HCEC 1CT (cell line): ENCODE measurements around the gene PLRG1.
"Not testable (repeated sequence)": the region's sequence is repeated elsewhere in the genome, so short reads cannot be mapped to it uniquely, and the experiment has no call there.

Experiments used
- DNase-seq: peaks from one replicate; pipeline ENCODE4 v3.0.0-alpha.2; 2017

Gene PLRG1

DNA sequence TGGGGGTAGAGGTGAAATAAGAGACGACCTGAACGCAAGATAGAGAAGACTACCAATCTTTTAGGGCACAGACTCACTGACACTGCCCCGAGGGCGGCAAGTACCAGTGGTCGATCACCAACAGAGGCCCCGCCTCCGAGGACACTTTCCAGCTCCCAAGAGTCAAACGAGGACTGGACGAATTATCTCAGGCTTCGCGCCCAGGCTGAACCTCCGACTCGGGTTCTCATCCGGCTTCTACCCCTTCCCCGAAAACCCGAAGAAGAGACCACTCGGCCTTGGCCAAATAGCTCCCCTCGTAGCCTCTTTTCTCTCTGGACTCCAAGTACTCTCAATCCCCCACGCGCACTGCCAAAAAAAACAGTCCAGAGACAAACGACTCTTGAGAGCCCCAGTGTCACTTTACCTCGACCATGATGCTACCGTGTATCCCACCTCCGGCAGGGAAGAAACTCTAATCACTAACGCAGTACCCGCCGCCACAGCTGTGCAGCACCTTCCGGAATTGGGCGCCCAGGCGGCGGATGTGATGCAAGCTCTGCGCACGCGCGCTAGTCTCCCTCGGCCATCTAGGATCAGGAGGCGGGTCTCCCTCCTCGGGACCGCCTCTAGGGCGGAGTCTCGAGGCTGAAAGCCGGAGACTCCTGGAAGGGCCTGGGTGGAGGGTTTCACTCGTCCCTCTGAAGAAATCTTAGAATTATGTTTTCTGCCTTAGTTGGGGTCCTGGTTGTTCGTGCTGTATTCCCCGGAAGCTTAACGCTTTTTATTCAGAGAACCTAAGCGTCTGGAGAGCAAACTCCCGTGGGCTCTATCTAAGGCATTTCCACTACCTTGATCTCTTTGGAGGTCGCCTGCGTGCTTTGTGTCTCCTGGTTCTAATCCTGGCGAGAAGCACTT lies at the start of gene PLRG1:
Gene PLRG1 (minus strand): TSS at position 507 of the 897 bp plus-strand sequence. CDS start 92 bp downstream, at position 415.
- DNase-seq = peak; percentile 78

DNA sequence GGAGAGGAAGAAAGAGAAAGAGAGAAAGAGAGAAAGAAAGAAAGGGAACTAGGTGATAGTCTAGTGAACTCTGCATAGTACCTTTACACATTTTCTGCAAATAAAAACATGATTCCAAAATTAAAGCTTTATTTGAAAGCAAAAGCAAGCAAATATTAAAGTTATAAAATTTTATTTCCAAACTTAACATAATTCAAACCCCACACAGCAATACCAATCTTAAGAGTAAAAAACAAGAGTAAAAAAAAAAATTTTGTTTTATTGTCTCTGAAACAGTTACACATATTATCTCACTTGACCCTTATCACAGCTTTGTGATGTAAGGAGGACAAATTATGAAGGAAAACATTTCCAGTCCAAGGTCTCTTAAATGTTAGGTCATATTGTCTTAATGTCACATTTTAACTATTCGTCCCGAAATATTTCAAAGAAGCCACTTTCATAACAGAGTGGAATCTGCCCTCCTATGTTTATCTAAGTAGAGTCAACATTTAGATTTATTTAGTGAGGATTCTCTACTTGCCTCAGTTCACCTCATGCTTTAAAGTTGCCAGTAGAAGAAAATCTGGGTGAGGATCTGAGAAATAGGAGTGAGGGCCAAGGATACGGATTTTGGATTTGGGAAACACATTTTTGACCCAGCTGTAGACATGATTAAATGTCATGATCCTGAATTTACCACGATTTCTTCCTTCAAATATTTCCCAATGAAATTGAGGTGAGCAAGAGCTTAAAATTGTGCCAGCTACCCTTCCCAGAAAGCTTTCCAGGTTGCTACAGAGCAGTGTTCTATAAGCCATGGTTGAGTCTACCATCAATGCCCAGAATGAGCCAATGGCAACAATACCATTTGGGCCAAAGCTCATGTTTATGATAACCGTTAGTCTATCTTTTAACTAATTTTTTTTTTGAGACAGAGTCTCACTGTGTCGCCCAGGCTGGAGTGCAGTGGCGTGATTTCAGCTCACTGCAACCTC lies 47.9 kb upstream of the PLRG1 start:
- DNase-seq = no peak

DNA sequence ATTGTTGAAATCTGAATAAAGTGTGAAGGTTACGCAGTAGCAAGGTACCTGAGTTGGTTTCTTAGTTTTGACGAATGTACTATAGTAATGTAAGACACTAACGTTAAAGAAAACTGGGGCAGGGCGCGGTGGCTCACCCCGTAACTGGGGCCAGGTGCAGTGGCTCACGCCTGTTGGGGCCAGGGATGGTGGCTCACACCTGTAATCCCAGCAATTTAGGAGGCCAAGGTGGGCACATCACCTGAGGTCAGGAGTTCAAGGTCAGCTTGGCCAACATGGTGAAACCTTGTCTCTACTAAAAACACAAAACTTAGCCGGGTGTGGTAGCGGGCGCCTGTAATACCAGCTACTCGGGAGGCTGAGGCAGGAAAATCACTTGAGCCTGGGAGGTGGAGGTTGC lies 47.1 kb upstream of the PLRG1 start:
- DNase-seq = not testable (repeated sequence)

DNA sequence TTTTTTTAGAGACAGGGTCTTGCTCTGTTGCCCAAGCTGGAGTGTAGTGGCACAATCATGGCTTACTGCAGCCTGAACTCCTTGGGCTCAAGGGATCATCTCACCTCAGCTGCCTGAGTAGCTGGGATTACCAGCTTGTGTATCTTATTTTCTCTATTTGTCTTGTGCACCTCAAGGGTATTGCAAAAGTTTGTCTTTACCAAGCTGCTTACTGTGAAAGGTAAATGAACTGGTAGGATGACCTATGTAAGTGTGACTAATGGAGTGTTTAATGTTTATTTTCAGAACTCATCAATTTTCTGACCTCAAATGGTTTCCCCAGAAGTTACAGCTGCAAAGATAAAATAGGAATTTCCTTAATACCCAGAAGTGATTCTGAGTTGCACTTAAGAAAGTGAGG lies 45.6 kb upstream of the PLRG1 start:
- peak; percentile 22 for DNase-seq

DNA sequence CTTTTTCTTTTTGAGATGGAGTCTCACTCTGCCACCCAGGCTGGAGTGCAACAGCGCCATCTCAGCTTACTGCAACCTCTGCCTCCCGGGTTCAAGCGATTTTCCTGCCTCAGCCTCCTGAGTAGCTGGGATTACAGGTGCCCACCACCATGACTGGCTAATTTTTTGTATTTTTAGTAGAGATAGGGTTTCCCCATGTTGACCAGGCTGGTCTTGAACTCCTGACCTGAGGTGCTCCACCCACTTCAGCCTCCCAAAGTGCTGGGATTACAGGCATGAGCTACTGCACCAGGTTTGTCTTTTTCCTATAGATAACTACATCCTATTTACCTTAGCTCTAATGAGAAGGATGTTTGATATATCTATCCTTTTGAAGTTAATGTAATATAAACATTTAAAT lies 44.1 kb upstream of the PLRG1 start:
- not testable (repeated sequence) for DNase-seq

DNA sequence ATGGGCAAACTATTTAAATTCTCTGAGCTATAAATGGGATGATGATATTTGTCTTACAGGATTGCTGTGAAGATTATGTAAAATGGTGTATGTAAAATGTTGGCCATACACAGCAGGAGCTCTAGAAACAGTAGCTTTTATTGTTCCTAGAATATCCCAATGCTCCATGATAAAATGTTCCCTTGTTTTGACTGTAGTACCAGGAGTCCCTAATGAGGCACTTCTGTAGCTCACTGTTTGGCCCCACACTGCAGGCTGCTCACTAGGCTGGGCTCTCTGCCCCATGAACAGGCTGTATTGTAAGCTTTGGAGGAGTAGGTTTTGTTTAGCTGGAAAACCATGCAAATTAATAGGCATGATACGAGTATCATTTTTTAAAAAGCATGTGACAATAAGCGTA lies 43.7 kb upstream of the PLRG1 start:
- no peak for DNase-seq

DNA sequence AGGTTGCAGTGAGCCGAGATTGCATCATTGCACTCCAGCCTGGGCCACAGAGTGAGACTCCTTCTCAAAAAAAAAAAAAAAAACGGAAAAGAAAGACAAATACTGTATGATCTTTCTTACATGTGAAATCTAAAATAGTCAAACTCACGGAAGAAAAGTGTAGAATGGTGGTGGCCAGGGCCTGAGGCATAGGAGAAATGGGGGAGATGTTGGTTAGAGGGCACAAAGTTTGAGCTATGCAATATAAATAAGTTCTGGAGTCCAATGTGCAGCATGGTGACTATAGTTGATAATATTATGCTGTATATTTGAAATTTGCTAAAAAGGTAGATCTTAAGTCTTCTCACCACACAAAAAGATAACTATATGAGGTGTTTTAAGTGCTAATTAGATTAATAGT lies 41.7 kb upstream of the PLRG1 start:
- no peak for DNase-seq

DNA sequence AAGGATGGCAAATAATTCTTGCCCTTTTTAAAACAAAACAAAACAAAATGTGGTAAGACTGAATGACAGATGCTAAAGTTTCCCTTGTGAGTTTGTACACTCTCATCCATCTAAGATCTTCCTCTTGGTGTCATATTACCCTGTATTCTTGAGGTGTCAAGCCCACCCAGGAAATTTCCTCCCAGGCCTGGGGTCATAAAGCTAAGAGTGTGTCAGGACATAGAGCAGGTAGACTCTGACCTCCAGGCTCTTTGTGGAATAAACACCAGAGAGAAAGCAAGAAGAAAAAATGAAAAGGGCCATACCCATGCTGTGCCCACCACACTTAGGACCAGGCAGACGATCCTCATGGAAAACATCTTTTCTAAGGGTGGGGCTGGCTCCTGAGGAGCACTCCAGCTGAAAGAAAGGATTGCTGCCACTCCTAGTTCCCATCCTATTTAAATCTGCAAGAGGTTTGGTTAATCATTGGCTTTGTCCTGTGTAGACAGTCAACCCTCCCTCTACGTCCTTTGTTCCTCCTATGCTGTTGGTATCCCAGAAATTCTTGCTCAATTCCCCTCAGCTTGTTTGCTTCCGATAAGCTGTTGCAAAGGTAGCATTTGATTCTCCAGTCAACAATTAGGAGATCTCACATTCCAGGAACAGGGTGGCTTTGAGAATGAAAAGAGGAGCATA lies 40.3 kb upstream of the PLRG1 start, which contains the start of gene FGA:
Gene FGA (minus strand): TSS at position 414 of the 678 bp plus-strand sequence. CDS start 55 bp downstream, at position 359.
- no peak for DNase-seq

DNA sequence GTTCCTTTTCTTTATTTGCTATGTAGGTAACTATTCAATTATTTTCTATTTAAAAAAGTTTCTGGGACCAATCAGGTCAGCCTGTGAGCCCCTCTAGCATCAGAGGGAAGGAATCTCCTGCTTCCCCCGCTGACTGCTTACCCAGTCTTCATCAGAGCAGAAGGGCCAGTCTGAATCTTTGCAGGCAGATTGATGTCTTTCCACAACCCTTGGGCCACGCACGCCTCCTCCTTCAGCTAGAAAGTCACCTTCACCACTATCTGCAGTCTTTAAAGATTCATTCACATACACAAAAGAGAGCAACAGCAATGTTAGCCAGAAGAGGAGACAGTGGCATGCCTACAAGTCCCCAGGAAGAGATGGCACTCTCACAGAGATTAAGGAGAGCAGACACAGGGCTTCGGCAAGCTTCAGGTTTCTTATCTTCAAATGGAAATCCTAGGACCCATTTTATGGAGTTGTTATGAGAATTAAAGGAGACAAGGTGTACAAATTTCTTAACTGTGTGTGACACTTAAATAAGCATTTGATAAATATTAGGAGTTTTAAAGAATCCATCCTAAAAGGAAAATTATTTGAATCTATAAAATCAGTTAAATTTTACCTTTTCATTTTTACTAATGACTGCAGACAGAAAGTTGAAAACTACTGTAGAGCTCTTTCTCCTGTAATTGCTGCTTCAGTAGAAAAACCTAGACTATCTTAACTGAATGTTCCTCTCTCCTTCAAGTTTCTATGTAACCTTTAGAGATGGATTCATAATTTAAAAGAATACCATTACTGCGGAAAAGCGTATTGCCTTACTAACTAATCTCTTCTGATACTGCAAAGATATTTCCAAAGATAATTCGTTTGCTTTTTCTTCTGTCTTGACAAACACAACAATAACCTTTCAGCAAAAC lies 39.3 kb upstream of the PLRG1 start:
- DNase-seq = no peak

DNA sequence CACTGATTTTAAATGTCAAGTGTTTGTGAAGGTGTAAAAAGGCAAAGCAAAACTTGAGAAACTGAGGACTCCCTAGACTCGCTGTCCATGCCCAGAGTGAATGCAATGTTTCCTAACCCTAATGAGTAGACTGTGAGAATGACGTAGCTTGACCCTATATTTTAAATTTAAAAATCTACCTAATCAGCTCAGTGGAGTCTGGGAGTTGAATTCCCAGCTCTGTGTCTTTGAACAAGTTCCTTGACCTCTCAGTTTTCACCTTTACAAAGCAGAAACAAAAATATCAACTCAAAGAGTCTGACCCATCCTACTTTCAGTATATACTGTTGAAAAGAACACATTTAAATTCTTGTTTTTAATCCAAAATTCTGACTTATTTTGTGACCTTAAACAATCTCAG lies 38.0 kb upstream of the PLRG1 start:
- DNase-seq = no peak

DNA sequence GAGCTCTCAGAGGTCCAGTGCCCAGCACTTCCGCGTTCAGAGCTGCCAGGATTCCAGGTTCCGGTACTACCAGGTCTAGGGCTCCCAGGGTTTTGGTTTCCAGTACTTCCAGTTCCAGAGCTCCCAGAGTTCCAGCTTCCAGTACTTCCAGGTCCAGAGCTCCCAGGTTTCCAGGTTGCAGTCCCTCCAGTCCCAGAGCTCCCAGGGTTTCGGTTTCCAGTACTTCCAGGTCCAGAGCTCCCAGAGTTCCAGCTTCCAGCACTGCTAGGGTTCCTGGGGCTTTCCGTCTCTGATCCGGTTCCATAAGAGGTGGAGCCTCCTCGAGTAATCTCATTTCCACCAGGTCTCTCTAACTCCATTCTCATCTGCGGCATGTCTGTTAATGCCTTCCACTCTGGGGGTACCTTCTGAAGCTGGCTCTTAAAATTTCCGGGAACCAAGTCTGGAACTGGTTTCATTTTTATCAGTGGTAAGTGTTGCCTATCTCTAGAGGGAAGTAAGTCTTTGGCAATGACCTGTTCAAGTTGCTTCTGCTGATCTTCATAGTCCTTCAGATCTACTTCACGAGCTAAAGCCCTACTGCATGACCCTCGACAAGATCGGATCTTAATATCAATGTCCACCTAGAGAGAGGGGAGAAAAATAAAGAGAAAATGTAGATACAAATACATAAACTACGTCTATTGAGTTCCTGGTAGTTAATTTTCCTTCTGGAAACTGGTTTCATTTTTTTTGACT lies 36.3 kb upstream of the PLRG1 start:
- DNase-seq = no peak

DNA sequence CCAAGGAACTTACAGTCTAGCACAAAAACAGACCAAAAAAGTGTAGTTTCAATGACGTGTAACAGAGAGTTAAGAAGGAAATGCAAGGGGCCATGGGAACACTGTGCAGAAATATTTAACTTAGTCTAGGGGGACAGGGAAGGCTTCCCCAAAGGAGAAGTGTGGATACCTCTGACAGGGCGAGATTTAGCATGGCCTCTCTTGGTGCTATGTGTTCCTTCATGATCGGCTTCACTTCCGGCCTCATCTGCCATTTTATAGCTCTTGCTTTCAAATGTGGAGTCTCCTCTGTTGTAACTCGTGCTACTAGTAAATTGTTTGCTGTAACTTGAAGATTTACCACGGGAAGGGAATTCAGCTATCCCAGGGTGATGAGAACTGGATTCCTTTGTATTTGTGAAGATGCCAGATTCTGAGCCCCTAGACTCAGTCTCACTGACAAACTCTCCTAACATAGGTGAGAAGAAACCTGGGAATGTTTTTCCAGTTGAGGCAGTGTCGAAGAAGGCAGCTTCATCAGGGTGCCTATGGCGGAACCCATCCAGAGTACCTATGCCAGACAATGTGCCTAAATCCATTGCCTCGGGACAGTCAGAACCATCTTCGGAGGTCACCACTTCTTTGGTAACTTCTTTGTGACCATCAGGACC lies 35.3 kb upstream of the PLRG1 start:
- DNase-seq = no peak

DNA sequence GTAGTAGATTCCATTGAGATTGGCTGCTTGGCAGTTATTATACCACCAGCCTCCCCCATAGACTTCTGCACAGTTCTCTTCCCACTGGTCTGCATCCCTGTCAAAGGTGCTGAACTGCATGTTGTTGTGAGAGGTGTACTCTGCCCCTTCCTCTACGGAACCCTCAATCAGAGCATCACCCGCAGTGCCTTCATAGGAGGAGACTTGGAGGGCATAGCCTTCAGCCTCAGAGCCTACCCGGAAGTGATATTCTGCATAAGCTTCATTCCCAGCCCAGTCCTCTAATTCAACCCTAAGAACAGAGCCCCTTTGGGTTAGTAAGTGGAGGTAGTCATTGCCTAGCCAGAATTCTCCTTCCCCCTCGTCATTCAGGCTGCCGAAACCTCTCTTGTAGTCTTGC lies 34.1 kb upstream of the PLRG1 start:
- no peak for DNase-seq

DNA sequence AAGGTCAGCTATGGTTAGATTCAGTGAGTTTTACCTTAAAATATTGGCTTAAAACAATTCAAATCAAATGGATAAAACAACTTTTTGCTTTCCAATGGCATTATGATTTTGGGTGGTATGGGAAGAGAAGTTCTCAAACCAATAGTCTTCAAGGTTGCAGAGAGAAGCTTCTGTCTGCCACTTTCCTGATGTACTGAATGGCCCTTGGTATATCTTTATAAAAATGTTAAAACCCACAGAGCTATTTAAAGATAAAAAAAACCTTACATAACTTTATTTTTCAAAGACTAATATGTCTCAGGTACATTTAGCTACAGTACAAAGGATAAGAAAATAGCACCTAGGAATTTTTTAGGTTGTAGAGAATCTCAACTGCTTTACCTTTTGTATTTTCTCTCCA lies 33.5 kb upstream of the PLRG1 start:
- DNase-seq = no peak

DNA sequence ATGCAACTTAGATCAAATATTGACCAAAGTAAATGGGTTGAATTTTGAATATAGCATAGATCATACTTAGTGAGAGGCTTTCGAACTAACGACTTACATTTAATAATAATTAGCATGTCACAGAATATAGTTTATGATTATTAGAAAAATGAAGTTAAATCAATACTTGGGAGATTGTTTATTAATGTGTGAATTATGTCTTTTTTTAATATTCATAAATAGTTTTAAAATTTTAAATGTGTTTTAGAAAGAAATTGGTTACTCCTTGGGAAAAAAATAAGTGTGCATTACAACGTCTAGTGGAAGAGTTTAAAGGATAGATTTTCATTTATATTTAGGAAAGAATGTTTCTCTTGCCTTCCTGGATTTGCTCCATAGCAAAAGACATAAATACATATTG lies 33.0 kb upstream of the PLRG1 start:
- DNase-seq = no peak

DNA sequence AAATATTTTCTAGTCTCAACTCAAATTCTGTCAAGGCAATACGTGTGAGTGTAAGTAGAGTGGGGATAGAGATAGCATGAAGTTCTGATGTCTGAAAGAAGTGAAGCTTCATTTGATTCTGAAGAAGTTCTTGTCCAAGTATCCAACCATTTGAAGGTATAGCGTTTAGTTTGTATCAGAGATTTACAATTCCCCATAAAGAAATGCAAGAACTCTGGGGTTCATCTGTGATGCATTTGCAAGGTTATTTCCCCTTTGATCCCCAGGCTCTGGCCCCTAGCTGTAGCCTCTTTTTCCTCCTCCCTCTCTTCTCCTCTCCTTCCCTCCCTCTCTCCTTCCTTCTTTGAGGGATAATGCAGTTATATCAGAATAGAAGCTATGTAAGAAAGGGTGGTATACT lies 32.5 kb upstream of the PLRG1 start:
- DNase-seq = no peak

DNA sequence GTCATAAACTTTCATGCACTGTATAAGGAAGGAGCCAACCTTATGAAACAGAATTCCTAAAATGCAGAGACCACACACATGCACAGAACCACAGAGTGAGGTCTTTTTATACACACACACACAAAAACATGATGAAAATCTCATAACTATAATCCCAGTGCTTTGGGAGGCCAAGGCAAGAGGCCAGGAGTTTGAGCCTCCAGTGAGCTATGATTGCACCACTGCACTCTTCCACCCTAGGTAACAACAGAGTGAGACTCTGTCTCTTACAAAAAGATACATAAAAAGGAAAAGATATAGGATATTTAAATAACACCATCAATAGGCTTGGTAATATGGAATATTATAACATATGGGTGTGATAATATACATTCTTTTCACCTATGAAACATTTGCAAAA lies 29.7 kb upstream of the PLRG1 start:
- DNase-seq = no peak

DNA sequence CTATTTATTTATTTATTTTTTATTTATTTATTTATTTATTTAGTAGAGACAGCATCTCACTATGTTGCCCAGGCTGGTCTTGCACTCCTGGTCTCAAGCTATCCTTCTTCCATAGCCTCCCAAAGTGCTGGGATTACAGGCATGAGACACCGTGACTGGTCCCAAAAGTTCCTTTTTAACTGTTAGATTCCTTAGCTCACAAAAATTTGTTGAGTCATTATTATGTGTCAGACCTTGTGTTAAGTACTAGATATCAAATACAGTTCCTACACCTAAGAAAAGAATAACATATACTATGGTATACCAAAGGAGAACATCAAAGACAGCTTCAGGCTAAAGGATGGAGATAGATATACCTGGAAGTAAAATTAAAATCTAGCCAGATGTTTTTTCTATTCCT lies 28.7 kb upstream of the PLRG1 start:
- DNase-seq = peak; percentile 16

DNA sequence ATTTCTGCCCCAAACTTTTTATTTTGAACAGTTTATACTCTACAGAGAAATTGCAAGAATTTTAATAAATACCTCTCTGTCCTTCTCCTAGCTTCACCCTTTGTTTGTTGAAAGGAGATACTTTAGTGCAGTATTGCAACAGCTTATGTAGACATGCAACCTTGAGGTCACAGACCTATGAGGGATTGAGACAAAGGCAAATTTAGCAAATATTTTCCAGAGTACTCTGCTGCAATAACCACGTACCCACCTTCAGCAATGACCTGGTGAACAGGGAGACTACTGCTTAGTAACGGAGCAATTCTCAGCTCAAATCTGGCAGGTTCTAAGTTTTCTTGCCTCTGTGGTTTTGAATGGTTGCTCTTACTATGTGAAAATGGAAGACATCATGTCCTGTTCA lies 27.1 kb upstream of the PLRG1 start:
- no peak for DNase-seq

DNA sequence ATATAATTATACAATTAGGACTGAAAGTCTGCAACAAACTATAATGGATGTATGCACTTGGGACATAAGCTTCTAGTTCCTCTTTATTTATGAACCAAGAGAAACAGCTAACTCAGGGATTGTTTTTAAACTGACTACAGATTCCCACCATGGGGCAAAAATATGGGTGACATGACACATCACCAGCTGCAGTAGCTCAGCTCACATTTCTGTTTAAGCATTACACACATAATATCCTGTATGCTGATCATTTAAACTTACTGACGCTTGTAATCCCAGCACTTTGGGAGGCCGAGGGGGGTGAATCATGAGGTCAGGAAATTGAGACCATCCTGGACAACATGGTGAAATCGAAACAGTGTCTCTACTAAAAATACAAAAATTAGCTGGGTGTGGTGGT lies 24.1 kb upstream of the PLRG1 start:
- peak; percentile 60 for DNase-seq
